ENCODE data around the gene C14orf132. TPM values are rescaled to one million over a fixed set of nuclear protein-coding genes. Genes with fewer than 3 reads are reported as not detected.
A peak's percentile ranks its signal among the peaks of the same experiment; 100 is the strongest.

The C14orf132 gene
- total RNA-seq, 1 donor from 2014 or later: 552 TPM

DNA sequence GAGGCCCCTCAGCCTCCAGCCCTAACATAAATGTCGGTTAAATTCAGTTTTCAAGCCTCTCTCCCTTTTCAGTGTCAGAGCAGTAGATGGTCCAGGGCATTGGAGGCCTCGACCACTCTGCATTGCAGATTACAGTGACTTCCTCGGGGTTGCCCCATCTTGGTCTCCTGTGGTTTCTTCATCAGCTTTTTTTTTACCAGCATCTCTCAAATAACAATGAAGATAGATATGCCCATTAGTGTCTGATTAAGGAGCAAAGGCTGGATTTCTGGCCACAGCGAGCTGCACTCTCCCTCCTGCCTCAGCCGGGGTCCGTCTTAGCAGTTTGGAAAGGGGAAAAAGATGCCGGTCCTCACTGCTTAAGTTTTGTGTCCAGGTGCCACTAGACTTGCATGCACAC is 49.7 kb downstream of the C14orf132 start:
- peak; percentile 10 for DNase-seq
- Mint-ChIP-seq H3K9me3 (ENCODE audit: unreplicated experiment) (peaks cover 50% of the 10 kb centered on the region), H3K36me3 (ENCODE audit: unreplicated experiment) (peaks cover 16% of the 10 kb centered on the region), H3K27ac (ENCODE audit: unreplicated experiment) (peak overlapping the region; percentile 71), H3K4me3 (ENCODE audit: unreplicated experiment) (peak overlapping the region; percentile 18), H3K27me3 (ENCODE audit: unreplicated experiment) (peaks cover 39% of the 10 kb centered on the region), H3K4me1 (ENCODE audit: low read depth, unreplicated experiment) (peaks cover 77% of the 10 kb centered on the region)
- TF ChIP-seq, protein P1, sequence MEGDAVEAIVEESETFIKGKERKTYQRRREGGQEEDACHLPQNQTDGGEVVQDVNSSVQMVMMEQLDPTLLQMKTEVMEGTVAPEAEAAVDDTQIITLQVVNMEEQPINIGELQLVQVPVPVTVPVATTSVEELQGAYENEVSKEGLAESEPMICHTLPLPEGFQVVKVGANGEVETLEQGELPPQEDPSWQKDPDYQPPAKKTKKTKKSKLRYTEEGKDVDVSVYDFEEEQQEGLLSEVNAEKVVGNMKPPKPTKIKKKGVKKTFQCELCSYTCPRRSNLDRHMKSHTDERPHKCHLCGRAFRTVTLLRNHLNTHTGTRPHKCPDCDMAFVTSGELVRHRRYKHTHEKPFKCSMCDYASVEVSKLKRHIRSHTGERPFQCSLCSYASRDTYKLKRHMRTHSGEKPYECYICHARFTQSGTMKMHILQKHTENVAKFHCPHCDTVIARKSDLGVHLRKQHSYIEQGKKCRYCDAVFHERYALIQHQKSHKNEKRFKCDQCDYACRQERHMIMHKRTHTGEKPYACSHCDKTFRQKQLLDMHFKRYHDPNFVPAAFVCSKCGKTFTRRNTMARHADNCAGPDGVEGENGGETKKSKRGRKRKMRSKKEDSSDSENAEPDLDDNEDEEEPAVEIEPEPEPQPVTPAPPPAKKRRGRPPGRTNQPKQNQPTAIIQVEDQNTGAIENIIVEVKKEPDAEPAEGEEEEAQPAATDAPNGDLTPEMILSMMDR (IDR thresholded peaks at IDR 0.05; ENCODE audit: partially characterized antibody, unreplicated experiment): no peak

- peak overlapping the region; percentile 46 for H3K4me3 Mint-ChIP-seq (ENCODE audit: unreplicated experiment)
Observed at GRCh38 chr14:96089401-96089800, 50.2 kb downstream of the C14orf132 start.

GRCh38 chr14:96090441-96091148 is 51.4 kb downstream of the C14orf132 start:
- Mint-ChIP-seq H3K27ac (ENCODE audit: unreplicated experiment) (peak overlapping the region; percentile 96), H3K9me3 (ENCODE audit: unreplicated experiment) (peaks cover 57% of the 10 kb centered on the region), H3K4me1 (ENCODE audit: low read depth, unreplicated experiment) (peaks cover 78% of the 10 kb centered on the region), H3K4me3 (ENCODE audit: unreplicated experiment) (peak overlapping the region; percentile 72), H3K27me3 (ENCODE audit: unreplicated experiment) (peaks cover 42% of the 10 kb centered on the region), H3K36me3 (ENCODE audit: unreplicated experiment) (peaks cover 21% of the 10 kb centered on the region)
- DNase-seq: peak; percentile 88
- TF ChIP-seq, protein P1 (IDR thresholded peaks at IDR 0.05; ENCODE audit: partially characterized antibody, unreplicated experiment): peak; percentile 16

More at GRCh38 chr14:96089401-96089800, 50.2 kb downstream of the C14orf132 start:
- H3K4me1 Mint-ChIP-seq (ENCODE audit: low read depth, unreplicated experiment): peaks cover 80% of the 10 kb centered on the region
- TF ChIP-seq, protein P1 (IDR thresholded peaks at IDR 0.05; ENCODE audit: partially characterized antibody, unreplicated experiment): no peak
- H3K36me3 Mint-ChIP-seq (ENCODE audit: unreplicated experiment): peaks cover 21% of the 10 kb centered on the region
- DNase-seq: peak; percentile 12
- H3K9me3 Mint-ChIP-seq (ENCODE audit: unreplicated experiment): peaks cover 53% of the 10 kb centered on the region
- peaks cover 40% of the 10 kb centered on the region for H3K27me3 Mint-ChIP-seq (ENCODE audit: unreplicated experiment)
- H3K27ac Mint-ChIP-seq (ENCODE audit: unreplicated experiment): peak overlapping the region; percentile 71

- peak overlapping the region; percentile 96 for H3K27ac Mint-ChIP-seq (ENCODE audit: unreplicated experiment)
- peak overlapping the region; percentile 72 for H3K4me3 Mint-ChIP-seq (ENCODE audit: unreplicated experiment)
- DNase-seq: no peak
- TF ChIP-seq, protein P1 (IDR thresholded peaks at IDR 0.05; ENCODE audit: partially characterized antibody, unreplicated experiment): no peak
- peaks cover 57% of the 10 kb centered on the region for H3K9me3 Mint-ChIP-seq (ENCODE audit: unreplicated experiment)
- peaks cover 77% of the 10 kb centered on the region for H3K4me1 Mint-ChIP-seq (ENCODE audit: low read depth, unreplicated experiment)
- peaks cover 45% of the 10 kb centered on the region for H3K27me3 Mint-ChIP-seq (ENCODE audit: unreplicated experiment)
- peaks cover 21% of the 10 kb centered on the region for H3K36me3 Mint-ChIP-seq (ENCODE audit: unreplicated experiment)
Observed at GRCh38 chr14:96091149-96091693, 52.1 kb downstream of the C14orf132 start.

GRCh38 chr14:96091941-96092411 is 52.8 kb downstream of the C14orf132 start:
- peak overlapping the region; percentile 76 for H3K27ac Mint-ChIP-seq (ENCODE audit: unreplicated experiment)
- peaks cover 45% of the 10 kb centered on the region for H3K27me3 Mint-ChIP-seq (ENCODE audit: unreplicated experiment)
- H3K36me3 Mint-ChIP-seq (ENCODE audit: unreplicated experiment): peaks cover 20% of the 10 kb centered on the region
- H3K4me3 Mint-ChIP-seq (ENCODE audit: unreplicated experiment): peak overlapping the region; percentile 65
- peaks cover 73% of the 10 kb centered on the region for H3K4me1 Mint-ChIP-seq (ENCODE audit: low read depth, unreplicated experiment)
- TF ChIP-seq, protein P1 (IDR thresholded peaks at IDR 0.05; ENCODE audit: partially characterized antibody, unreplicated experiment): no peak
- H3K9me3 Mint-ChIP-seq (ENCODE audit: unreplicated experiment): peaks cover 61% of the 10 kb centered on the region
- no peak for DNase-seq

Data from glutamatergic neuron (in vitro differentiated cells).